Measurements from ENCODE around the gene CLDN6. TPM values are rescaled to one million over a fixed set of nuclear protein-coding genes. Genes with fewer than 3 reads are reported as not detected.

The CLDN6 gene
- total and polyA plus RNA-seq, 2 of the 13 experiments (the other 11 are each of a cell fraction or from before 2014, with no cell fraction given) = 5.9 to 7.6 TPM

GRCh38 chr16:3017794-3018506, at the start of gene CLDN6 (continued):
- TF ChIP-seq ARNTL (CRISPR knock-in tag; IDR thresholded peaks at IDR 0.05) (no peak), HNF1B (CRISPR knock-in tag; IDR thresholded peaks at IDR 0.05) (no peak), MIER3 (CRISPR knock-in tag; IDR thresholded peaks at IDR 0.05; ENCODE audit: borderline replicate concordance) (no peak), ZNF720 (CRISPR knock-in tag; IDR thresholded peaks at IDR 0.05) (no peak), MTERF4 (CRISPR knock-in tag; IDR thresholded peaks at IDR 0.05) (no peak), MIER2 (CRISPR knock-in tag; IDR thresholded peaks at IDR 0.05) (no peak), ZNF160 (CRISPR knock-in tag; IDR thresholded peaks at IDR 0.05) (no peak), SNAPC5 (CRISPR knock-in tag; IDR thresholded peaks at IDR 0.05; ENCODE audit: borderline replicate concordance) (no peak), SALL2 (CRISPR knock-in tag; IDR thresholded peaks at IDR 0.05) (no peak), ZNF570 (CRISPR knock-in tag; IDR thresholded peaks at IDR 0.05; ENCODE audit: borderline replicate concordance) (no peak), ZNF670 (CRISPR knock-in tag; IDR thresholded peaks at IDR 0.05; ENCODE audit: borderline replicate concordance) (no peak), ZNF225 (CRISPR knock-in tag; IDR thresholded peaks at IDR 0.05) (no peak), RAD21 (CRISPR knock-in tag; IDR thresholded peaks at IDR 0.05) (peak; percentile 69), ZNF383 (CRISPR knock-in tag; IDR thresholded peaks at IDR 0.05; ENCODE audit: borderline replicate concordance) (no peak), KDM5B (CRISPR knock-in tag; IDR thresholded peaks at IDR 0.05; ENCODE audit: borderline replicate concordance) (no peak), ZNF550 (CRISPR knock-in tag; IDR thresholded peaks at IDR 0.05; ENCODE audit: borderline replicate concordance) (no peak), ZNF557 (CRISPR knock-in tag; IDR thresholded peaks at IDR 0.05) (no peak), ZNF782 (CRISPR knock-in tag; IDR thresholded peaks at IDR 0.05; ENCODE audit: borderline replicate concordance) (no peak), GATAD2A (CRISPR knock-in tag; IDR thresholded peaks at IDR 0.05) (no peak), ZNF883 (CRISPR knock-in tag; IDR thresholded peaks at IDR 0.05; ENCODE audit: not compliant biosample characterization) (no peak)
- TF ChIP-seq, protein P1, sequence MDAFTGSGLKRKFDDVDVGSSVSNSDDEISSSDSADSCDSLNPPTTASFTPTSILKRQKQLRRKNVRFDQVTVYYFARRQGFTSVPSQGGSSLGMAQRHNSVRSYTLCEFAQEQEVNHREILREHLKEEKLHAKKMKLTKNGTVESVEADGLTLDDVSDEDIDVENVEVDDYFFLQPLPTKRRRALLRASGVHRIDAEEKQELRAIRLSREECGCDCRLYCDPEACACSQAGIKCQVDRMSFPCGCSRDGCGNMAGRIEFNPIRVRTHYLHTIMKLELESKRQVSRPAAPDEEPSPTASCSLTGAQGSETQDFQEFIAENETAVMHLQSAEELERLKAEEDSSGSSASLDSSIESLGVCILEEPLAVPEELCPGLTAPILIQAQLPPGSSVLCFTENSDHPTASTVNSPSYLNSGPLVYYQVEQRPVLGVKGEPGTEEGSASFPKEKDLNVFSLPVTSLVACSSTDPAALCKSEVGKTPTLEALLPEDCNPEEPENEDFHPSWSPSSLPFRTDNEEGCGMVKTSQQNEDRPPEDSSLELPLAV (CRISPR knock-in tag; conservative IDR thresholded peaks at IDR 0.05; ENCODE audit: low read depth) = no peak
- TF ChIP-seq, protein P2, sequence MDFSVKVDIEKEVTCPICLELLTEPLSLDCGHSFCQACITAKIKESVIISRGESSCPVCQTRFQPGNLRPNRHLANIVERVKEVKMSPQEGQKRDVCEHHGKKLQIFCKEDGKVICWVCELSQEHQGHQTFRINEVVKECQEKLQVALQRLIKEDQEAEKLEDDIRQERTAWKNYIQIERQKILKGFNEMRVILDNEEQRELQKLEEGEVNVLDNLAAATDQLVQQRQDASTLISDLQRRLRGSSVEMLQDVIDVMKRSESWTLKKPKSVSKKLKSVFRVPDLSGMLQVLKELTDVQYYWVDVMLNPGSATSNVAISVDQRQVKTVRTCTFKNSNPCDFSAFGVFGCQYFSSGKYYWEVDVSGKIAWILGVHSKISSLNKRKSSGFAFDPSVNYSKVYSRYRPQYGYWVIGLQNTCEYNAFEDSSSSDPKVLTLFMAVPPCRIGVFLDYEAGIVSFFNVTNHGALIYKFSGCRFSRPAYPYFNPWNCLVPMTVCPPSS (IDR thresholded peaks at IDR 0.05) = no peak
- TF ChIP-seq, protein P3, sequence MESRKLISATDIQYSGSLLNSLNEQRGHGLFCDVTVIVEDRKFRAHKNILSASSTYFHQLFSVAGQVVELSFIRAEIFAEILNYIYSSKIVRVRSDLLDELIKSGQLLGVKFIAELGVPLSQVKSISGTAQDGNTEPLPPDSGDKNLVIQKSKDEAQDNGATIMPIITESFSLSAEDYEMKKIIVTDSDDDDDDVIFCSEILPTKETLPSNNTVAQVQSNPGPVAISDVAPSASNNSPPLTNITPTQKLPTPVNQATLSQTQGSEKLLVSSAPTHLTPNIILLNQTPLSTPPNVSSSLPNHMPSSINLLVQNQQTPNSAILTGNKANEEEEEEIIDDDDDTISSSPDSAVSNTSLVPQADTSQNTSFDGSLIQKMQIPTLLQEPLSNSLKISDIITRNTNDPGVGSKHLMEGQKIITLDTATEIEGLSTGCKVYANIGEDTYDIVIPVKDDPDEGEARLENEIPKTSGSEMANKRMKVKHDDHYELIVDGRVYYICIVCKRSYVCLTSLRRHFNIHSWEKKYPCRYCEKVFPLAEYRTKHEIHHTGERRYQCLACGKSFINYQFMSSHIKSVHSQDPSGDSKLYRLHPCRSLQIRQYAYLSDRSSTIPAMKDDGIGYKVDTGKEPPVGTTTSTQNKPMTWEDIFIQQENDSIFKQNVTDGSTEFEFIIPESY (CRISPR knock-in tag; IDR thresholded peaks at IDR 0.05) = peak; percentile 97
